ENCODE data around the gene ARHGAP29. TPM values are rescaled to one million over a fixed set of nuclear protein-coding genes. Genes with fewer than 3 reads are reported as not detected.

Gene ARHGAP29
- total RNA-seq, 2 experiments from 2014 or later, result not detected

- ChIA-PET POLR2A (no interaction called here), CTCF (no interaction called here)
- H3K36me3 Mint-ChIP-seq (ENCODE audit: low read depth), result no peaks in the 10 kb centered on the region
- no peak overlapping the region for H3K4me3 Mint-ChIP-seq
- H3K27ac Mint-ChIP-seq, result no peak overlapping the region
- peaks cover 6% of the 10 kb centered on the region for H3K27me3 Mint-ChIP-seq
- no peak for DNase-seq
- H3K9me3 Mint-ChIP-seq, result no peaks in the 10 kb centered on the region
- H3K4me1 Mint-ChIP-seq, result no peaks in the 10 kb centered on the region
Measured at GRCh38 chr1:94274561-94274960, 37.2 kb upstream of the ARHGAP29 start.

DNA sequence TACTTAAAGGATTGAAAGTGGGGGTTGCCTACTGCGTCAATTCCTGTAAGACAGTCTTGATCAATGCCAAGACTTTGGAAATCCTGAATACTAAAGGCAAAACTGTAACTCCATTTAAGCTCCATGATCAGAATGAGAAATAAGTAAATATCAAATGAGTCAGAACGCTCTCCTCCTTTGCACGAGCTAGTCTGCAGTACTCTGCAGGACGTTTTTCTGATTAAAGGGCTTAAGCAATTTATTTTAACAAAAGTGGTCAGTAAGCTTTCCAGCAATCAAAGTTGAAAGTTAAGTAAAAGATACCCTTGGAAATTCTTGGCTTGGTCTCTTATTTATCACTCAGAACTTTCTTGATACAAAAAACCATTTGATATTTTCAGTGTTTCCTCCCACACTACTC, 35.7 kb upstream of the ARHGAP29 start:
- no peak overlapping the region for H3K27ac Mint-ChIP-seq
- POLR2A ChIA-PET, result no interaction called here
- CTCF ChIA-PET, result no interaction called here
- H3K4me1 Mint-ChIP-seq, result no peaks in the 10 kb centered on the region
- peaks cover 7% of the 10 kb centered on the region for H3K27me3 Mint-ChIP-seq
- no peak for DNase-seq
- no peaks in the 10 kb centered on the region for H3K36me3 Mint-ChIP-seq (ENCODE audit: low read depth)
- H3K4me3 Mint-ChIP-seq, result no peak overlapping the region
- no peaks in the 10 kb centered on the region for H3K9me3 Mint-ChIP-seq

- Mint-ChIP-seq H3K27ac (no peak overlapping the region), H3K36me3 (ENCODE audit: low read depth) (no peaks in the 10 kb centered on the region), H3K9me3 (no peaks in the 10 kb centered on the region), H3K4me3 (no peak overlapping the region), H3K27me3 (peaks cover 10% of the 10 kb centered on the region), H3K4me1 (no peaks in the 10 kb centered on the region)
- ChIA-PET POLR2A (no interaction called here), CTCF (no interaction called here)
- no peak for DNase-seq
Measured at GRCh38 chr1:94272388-94272787, 35.0 kb upstream of the ARHGAP29 start.

DNA sequence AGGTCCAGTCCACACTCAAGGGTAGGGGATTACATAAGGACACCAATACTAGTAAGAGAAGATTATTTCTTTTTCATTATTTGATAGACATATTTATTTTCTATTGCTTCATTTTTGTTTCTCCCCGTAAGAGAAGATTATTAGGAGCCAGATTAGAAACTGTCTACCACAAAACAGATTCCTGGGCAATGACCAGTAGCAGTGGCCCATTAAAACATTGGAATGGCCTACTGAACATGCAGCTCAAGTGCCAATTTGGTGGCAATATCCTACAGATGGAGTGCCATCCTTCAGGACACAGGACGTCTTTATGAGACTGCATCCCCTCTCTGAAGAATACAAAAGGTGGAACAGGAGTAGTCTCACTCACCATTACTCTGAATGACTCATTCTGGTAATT, 34.0 kb upstream of the ARHGAP29 start:
- Mint-ChIP-seq H3K4me3 (no peak overlapping the region), H3K36me3 (ENCODE audit: low read depth) (no peaks in the 10 kb centered on the region), H3K27me3 (peaks cover 16% of the 10 kb centered on the region), H3K9me3 (no peaks in the 10 kb centered on the region), H3K27ac (no peak overlapping the region), H3K4me1 (no peaks in the 10 kb centered on the region)
- POLR2A ChIA-PET, result no interaction called here
- no peak for DNase-seq
- CTCF ChIA-PET, result interaction anchor here (0.6 kb wide), 1 partner anchor 60 kb away, joined by 4 read pairs; no protein-coding TSS in a partner anchor

- ChIA-PET CTCF (interaction anchor here (0.6 kb wide), 1 partner anchor 60 kb away, joined by 4 read pairs; no protein-coding TSS in a partner anchor), POLR2A (no interaction called here)
- no peak overlapping the region for H3K27ac Mint-ChIP-seq
- DNase-seq, result no peak
- no peaks in the 10 kb centered on the region for H3K36me3 Mint-ChIP-seq (ENCODE audit: low read depth)
- H3K4me3 Mint-ChIP-seq, result no peak overlapping the region
- no peaks in the 10 kb centered on the region for H3K4me1 Mint-ChIP-seq
- H3K9me3 Mint-ChIP-seq, result no peaks in the 10 kb centered on the region
- H3K27me3 Mint-ChIP-seq, result peaks cover 18% of the 10 kb centered on the region
Measured at GRCh38 chr1:94270801-94271203, 33.4 kb upstream of the ARHGAP29 start.

GRCh38 chr1:94269921-94270320, 32.5 kb upstream of the ARHGAP29 start:
- Mint-ChIP-seq H3K27ac (no peak overlapping the region), H3K9me3 (no peaks in the 10 kb centered on the region), H3K4me1 (no peaks in the 10 kb centered on the region), H3K36me3 (ENCODE audit: low read depth) (no peaks in the 10 kb centered on the region), H3K4me3 (no peak overlapping the region), H3K27me3 (peaks cover 20% of the 10 kb centered on the region)
- DNase-seq, result no peak
- POLR2A ChIA-PET, result no interaction called here
- CTCF ChIA-PET, result no interaction called here

DNA sequence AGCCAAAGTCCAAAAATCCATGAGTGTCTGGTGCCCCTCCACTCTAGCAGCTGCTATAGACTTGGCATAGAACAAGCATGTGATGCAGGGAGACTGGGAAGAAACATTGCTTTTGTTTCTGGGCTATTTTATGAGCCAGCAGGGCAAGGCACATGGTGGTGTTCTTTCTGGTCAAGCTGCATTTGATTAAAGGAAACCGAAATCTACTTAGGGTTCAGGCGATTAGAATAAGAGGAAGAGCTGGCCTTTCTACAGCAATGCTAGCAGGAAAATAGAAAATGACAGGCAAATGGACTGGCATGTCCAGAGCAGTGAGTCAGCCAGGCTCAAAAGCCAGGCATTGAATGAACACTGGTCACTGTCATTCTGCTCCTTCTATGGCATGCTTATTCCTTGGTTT, 28.5 kb upstream of the ARHGAP29 start:
- CTCF ChIA-PET, result interaction anchor here (1.3 kb wide), 1 partner anchor 10 kb away, joined by 5 read pairs; no protein-coding TSS in a partner anchor
- no peaks in the 10 kb centered on the region for H3K9me3 Mint-ChIP-seq
- DNase-seq, result no peak
- H3K4me1 Mint-ChIP-seq, result no peaks in the 10 kb centered on the region
- no peak overlapping the region for H3K4me3 Mint-ChIP-seq
- no peak overlapping the region for H3K27ac Mint-ChIP-seq
- H3K27me3 Mint-ChIP-seq, result peaks cover 29% of the 10 kb centered on the region
- POLR2A ChIA-PET, result no interaction called here
- no peaks in the 10 kb centered on the region for H3K36me3 Mint-ChIP-seq (ENCODE audit: low read depth)

DNA sequence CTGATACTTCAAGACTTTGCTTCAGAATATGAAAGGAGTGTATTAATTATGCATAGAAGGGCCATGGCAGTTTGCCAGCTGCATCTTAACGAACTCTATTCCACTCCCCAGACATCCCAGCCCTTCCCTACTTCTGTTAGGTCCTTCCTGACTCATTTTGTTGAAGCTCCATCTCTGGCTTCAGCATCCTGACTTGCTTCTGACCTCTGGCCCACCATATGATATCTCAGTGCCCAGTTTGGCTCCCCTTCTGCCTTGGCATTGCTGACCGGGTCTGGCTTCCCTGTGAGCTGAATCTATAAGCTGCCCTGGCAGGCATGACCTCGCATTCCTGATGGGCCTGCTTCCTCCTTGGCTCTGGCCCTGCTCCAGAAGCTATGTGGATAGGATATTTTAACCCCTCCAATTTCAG, 27.6 kb upstream of the ARHGAP29 start:
- no peaks in the 10 kb centered on the region for H3K9me3 Mint-ChIP-seq
- H3K4me1 Mint-ChIP-seq, result no peaks in the 10 kb centered on the region
- H3K27ac Mint-ChIP-seq, result no peak overlapping the region
- DNase-seq, result no peak
- CTCF ChIA-PET, result interaction anchor here (0.7 to 1.3 kb wide), 2 partner anchors 11 to 1780 kb away, joined by 3 to 5 read pairs; no protein-coding TSS in a partner anchor
- H3K4me3 Mint-ChIP-seq, result no peak overlapping the region
- no peaks in the 10 kb centered on the region for H3K36me3 Mint-ChIP-seq (ENCODE audit: low read depth)
- H3K27me3 Mint-ChIP-seq, result peaks cover 29% of the 10 kb centered on the region
- POLR2A ChIA-PET, result no interaction called here

GRCh38 chr1:94260635-94261387, 23.4 kb upstream of the ARHGAP29 start:
- ChIA-PET POLR2A (no interaction called here), CTCF (no interaction called here)
- Mint-ChIP-seq H3K27ac (no peak overlapping the region), H3K36me3 (ENCODE audit: low read depth) (no peaks in the 10 kb centered on the region), H3K4me3 (no peak overlapping the region), H3K4me1 (no peaks in the 10 kb centered on the region), H3K27me3 (peaks cover 16% of the 10 kb centered on the region), H3K9me3 (no peaks in the 10 kb centered on the region)
- no peak for DNase-seq

DNA sequence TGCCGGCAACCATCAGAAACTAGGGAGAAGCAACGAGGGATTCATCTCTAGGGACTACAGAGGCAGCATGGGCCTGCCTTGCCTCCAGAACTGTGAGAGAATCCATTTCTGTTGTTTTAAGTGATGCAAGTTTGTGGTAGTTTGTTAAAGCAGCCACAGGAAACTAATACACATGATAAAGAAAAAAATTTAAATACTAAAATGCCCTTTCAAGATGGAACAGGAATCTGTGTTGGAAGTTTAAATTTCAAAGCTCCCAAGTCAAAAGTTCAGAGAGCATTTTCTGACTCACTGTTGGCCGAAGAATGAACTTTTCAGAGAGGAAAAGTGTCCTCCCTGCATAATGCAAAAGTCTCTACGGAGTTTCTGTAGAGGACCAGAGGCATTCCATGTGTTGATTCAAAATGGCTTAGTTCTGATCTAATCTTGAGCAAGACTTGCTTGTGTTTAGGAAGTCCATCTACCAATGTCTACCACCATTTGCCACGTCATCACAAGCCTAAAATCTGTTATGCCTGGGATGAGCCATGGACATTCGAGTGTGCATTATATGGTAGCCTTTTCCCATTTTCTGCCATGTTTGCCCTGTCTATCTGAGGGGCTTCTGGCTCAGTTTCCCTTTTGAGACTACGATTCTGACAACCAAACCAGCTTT, 22.4 kb upstream of the ARHGAP29 start:
- Mint-ChIP-seq H3K36me3 (ENCODE audit: low read depth) (no peaks in the 10 kb centered on the region), H3K4me3 (no peak overlapping the region), H3K27me3 (peaks cover 19% of the 10 kb centered on the region), H3K4me1 (no peaks in the 10 kb centered on the region), H3K9me3 (no peaks in the 10 kb centered on the region), H3K27ac (no peak overlapping the region)
- ChIA-PET POLR2A (no interaction called here), CTCF (no interaction called here)
- no peak for DNase-seq

DNA sequence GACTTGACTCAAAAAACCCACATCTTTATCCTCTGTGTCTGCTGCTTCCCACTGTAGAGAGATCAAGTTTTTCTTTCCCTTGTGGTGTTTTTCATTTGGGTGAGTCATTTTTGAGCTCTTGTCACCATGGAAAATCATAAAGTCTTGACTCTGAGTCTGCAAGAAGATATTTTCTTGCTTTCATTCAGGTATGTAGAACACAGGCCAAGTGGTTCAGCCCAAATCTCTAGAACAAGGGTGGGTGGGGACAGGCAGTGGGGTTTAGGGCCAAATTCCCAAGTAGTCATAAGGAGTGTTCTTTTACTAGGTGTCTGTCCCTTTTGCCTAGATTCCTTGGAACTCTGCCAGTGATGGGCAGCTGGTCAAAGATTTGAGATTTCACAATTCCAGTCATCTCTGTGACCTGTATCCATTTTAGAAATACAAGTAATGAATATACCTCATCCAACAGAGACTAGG, 21.5 kb upstream of the ARHGAP29 start:
- no peak overlapping the region for H3K4me3 Mint-ChIP-seq
- H3K4me1 Mint-ChIP-seq, result no peaks in the 10 kb centered on the region
- no peaks in the 10 kb centered on the region for H3K9me3 Mint-ChIP-seq
- H3K27me3 Mint-ChIP-seq, result peaks cover 25% of the 10 kb centered on the region
- POLR2A ChIA-PET, result no interaction called here
- H3K27ac Mint-ChIP-seq, result no peak overlapping the region
- CTCF ChIA-PET, result interaction anchor here (0.6 kb wide), 1 partner anchor 36 kb away, joined by 4 read pairs; no protein-coding TSS in a partner anchor
- no peaks in the 10 kb centered on the region for H3K36me3 Mint-ChIP-seq (ENCODE audit: low read depth)
- no peak for DNase-seq

DNA sequence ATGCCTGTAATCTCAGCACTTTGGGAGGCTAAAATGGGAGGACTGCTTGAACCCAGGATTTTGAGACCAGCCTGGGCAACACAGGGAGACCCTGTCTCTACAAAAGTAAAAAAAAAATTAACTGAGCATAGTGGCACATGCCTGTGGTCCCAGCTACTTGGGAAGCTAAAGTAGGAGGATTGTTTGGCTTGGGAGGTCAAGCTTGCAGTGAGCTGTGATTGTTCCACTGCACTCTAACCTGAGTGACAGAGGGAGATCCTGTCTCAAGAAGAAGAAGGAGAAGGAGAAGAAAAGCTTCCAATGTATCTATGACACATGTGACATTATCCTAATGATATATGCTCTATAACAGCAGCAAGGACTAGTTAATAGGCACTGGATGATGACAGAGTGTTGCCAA, 20.1 kb upstream of the ARHGAP29 start:
- ChIA-PET CTCF (interaction anchor here (0.6 to 1.8 kb wide), 2 partner anchors 19 to 48 kb away, joined by 3 to 4 read pairs; no protein-coding TSS in a partner anchor), POLR2A (no interaction called here)
- H3K27ac Mint-ChIP-seq, result no peak overlapping the region
- no peak overlapping the region for H3K4me3 Mint-ChIP-seq
- DNase-seq, result no peak
- no peaks in the 10 kb centered on the region for H3K36me3 Mint-ChIP-seq (ENCODE audit: low read depth)
- no peaks in the 10 kb centered on the region for H3K4me1 Mint-ChIP-seq
- H3K9me3 Mint-ChIP-seq, result no peaks in the 10 kb centered on the region
- peaks cover 22% of the 10 kb centered on the region for H3K27me3 Mint-ChIP-seq

- ChIA-PET CTCF (no interaction called here), POLR2A (no interaction called here)
- Mint-ChIP-seq H3K27me3 (peaks cover 24% of the 10 kb centered on the region), H3K4me3 (no peak overlapping the region), H3K36me3 (ENCODE audit: low read depth) (no peaks in the 10 kb centered on the region), H3K9me3 (no peaks in the 10 kb centered on the region), H3K27ac (no peak overlapping the region), H3K4me1 (no peaks in the 10 kb centered on the region)
- no peak for DNase-seq
Measured at GRCh38 chr1:94255476-94255875, 18.1 kb upstream of the ARHGAP29 start.
